NCI-H1105 treated with DMSO at 0.1 percent for 48 hours (cell line): ENCODE data around the gene CST6.
"Not testable (repeated sequence)": the region's sequence is repeated elsewhere in the genome, so short reads cannot be mapped to it uniquely, and the experiment has no call there.

ENCODE experiments used
- DNase-seq: peaks from one replicate; lab custom pipeline; 2025; lab: John Stamatoyannopoulos, UW

Gene CST6

DNA sequence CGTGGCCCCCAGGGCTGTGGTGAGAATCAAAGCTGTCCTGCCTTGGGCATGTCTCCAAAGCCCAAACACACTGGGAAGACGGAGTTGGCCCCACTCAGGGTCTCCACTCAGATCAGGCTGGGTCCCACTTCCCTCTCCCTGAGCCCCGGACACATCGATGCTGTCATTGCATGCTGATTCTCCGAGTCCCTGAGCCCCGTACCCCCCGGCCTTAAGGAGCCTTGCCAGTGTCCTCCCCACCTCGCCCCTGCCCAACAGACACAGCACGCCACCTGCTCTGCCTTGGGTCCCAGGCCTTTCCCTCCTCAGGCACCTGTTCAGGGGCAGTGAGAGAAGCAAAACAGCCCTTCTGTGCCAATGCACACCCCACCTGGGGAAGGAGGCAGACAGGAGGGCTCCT, 24.5 kb upstream of the CST6 start:
- DNase-seq: no peak

DNA sequence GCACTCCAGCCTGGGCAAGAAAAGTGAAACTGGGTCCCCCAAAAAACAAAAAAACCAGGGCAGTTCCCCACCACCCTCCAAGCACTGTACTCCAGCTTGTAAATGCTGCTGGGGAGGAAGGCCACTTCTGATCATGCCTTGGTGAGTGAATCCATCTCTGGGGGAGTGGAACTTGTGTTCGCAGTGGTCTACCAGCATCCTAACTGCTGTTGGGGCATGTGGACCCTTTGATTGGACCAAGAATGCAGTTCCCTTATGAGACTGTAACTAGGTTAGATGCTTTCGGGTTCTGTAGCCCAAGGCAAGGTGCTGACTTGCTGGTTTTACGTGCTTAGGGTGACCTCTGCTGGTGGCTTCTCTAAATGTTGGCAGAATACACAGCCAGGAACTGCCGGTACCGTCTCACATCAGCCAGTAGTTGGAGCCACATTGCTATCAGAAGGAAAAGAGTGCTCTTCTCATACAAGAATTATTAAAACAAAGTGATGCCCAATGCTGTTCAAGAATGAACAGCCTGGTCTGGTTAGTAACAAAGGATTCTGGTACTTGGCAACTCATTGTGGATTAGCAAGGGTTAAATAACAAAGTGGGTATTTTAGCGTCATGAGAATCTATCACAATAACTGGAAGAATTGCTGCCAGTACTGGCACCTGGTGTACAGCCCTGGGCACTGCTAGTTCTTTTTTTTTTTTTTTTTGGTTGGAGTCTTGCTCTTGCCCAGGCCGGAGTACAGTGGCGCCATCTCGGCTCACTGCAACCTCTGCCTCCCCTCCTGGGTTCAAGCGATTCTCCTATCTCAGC, 22.8 kb upstream of the CST6 start:
- DNase-seq: peak; percentile 92

DNA sequence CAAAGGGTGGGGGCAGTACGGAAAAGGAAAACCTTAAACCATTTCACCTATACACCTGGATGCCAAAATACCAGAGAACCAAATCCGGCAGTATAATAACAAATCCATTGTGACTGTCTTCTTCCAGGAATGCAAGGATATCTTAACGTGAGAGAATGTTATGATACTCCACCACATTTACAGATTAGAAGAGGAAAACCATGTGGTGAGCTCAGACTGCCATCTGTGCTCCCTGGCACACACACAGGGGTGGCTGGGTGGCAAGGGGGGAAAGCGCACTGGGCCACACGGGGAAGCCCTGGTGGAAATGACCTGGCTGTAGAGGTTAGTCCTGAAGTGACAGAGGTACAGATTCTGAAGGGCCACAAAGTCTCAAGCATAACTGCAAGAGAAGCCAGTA, 19.8 kb upstream of the CST6 start:
- DNase-seq: no peak

DNA sequence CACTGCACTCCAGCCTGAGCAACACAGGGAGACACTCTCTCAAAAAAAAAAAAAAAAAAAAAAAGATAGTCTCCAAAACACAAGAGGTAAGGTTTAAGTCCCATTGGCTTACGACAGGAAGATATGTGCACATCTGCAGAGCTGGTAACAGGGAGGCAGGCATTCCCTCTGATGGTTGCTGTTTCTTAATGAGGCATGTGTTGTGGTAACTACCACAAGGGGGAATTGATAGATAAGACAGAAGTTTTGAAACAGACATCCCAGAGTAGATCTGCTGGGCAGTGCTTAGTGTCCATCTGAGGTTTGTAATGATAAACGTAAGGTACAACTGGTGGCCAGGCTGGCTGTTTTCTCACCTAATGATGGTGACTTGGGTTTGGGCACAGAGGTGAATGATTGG, 14.5 kb upstream of the CST6 start:
- no peak for DNase-seq

DNA sequence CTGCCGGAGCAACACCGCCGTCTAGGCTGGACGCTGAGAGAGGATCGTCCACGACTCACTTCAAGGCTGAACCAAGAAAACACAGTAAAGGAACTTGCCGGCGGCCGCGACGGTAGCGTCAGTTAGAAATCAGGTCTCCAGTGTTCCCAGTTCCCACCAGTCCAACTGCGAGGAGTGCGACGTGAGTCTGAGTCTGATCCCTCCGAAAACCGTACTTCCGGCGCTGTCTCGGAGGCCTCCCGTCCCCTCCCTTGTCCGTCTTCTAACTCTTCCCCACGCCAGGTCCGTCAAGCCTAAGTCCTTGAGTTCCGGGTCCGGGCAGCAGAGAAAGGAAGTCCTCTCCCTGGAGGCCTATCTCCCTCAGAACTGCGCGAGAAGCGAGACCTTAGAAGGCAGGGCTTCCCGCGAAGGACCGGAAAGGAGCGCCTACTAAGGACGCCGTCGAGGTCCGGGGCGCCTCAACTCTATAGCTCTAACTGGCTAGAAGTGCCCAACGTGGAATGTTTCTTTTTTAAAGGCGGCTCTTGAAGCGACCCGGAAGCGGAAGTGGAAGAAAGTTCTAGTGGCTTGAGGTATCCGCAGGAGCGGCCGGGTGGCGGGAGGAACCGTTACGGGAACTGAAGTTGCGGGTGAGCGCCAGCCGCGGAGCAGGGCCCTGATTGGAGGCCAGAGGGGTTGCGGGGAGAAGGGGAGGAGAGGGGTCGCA, 9.7 kb upstream of the CST6 start, which contains the start of the genes BANF1 and EIF1AD:
TSS of gene BANF1 (plus strand) at position 562 of the 706 bp plus-strand sequence. CDS start 748 bp downstream, outside the sequence.
TSS of gene EIF1AD (minus strand) at position 216 of the 706 bp plus-strand sequence. CDS start 1,768 bp downstream, outside the sequence.
- peak; percentile 99 for DNase-seq

DNA sequence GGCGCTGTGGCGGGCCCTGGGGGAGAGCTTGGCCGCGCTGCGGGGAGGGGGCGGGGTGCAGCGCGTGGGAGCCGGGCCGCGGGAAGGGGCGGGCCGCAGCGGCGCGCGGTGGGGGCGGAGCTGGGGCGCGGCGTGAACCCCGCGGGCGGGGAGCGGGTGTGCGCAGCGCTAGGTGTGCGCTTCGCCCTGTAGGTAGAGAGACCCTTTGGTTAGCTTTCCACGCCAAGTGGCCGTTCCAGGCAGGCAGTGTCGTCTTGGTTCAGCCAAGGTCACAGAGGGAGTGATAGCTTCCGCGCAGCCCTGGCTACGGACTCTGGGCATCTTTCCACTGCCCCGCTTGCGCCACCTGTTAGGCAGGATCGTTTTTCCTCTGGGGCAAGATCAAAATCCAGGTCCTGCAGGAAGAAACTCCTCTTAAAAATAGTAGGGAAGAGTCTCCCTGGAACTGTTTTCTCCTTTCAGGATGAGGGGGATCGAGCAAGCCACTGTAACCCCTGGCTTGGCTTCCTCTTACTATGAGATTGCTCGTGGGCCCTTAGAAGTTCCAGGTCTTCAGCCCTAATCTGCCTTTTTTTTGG, 9.1 kb upstream of the CST6 start:
- no peak for DNase-seq

DNA sequence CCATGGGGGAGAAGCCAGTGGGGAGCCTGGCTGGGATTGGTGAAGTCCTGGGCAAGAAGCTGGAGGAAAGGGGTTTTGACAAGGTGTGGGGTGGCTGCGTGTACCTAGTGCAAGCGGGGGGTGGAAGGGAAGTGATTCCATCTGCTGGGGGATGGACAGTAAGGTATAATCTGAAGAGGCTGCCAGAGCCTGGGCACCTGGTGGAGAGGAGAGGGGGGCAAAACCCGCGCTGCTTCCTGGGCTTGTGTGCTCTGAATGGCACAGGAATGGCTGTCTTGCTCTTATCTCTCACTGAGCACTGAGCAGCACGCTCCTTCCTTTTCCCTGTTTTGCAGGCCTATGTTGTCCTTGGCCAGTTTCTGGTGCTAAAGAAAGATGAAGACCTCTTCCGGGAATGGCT, 8.5 kb upstream of the CST6 start:
- DNase-seq: no peak

DNA sequence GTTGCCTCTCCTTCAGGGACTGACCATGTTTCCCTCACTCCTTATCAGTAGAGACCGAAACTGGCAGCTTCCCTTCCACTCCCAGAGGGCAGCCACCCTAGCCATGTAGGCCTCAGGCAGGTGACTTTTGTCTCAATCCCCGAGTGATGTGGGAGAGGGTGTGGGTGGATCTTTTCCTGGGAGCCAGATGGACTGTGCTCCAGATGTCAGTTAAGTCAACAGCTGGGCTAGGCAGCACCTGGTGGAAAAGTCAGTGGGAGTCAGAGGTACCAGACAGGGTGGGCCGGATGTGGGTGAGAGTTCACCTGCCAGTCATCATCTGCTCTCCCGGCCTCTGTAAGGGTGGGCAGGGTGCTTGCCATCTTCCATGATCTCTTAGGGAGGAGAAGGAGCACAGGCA, 7.6 kb upstream of the CST6 start:
- DNase-seq: no peak

DNA sequence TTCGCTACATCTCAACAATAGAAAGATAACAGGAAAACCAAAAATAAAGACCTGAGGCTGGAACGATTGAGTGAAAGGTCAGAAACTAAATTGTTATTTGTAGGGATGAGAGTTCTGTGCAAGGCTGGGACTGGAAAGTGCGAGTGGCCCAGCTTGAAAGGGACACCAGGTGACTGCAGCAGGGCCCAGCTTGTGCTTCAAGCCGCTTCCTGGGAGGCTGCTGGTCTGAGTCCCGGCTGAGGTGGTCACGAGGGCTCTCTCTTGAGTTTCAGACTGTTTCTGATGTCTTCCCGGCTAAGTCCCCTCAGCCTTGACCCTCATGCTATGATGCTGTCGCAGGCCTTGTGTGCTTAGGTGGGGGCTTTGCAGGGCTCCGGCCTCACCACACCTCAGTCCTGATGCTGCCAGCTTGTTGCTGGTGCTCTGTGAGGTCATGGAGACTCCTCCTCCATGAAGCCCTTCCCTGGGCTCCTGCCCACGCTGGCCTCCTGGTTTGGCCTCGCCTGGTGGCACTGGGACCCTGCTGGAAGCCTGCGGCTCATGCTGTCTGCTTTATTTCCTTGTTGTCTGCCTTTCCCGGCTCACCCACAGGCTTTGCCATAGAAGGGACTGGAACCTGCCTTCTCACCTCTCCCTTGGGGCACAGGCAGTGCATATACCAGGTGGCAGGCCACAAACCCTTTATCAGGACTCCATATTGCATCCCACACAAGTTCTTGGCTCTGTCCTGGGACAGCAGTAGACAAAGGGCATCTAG, 5.5 kb upstream of the CST6 start:
- no peak for DNase-seq

DNA sequence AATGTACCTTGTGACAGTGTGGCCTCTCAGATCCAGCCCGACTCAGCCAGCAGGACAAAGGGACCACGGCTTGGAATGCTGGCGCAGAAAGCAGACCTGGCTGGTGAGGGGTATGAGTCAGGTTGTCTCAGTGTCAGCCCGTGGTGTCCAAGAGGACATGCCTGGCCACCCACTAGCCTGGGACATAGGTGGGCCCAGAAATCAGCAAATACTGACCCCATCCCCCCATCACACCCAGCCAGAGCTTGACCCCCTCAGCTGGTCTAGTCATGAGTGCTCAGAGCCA, 5.0 kb upstream of the CST6 start:
- no peak for DNase-seq

DNA sequence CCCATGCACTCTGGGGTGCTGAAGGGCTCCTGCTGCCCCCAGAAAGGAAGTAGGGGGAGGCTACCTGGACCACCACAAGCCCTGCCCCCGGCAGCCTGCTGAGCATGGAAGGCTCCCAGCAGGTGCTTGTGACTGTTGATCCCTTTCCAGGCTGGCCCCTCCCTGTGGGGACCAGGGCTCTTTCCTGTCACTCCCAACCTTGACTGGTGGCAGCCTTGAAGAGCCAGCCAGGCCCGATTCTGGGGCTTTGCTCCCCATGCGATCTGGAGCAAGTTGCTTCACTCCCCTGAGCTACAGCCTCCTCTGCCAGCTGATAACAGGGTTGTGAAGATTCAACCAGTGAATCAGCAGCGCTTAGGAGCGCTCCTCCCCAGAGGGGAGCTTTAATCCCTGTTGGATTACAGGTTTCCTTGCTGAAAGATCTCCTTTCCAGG, 4.6 kb upstream of the CST6 start:
- DNase-seq: no peak

DNA sequence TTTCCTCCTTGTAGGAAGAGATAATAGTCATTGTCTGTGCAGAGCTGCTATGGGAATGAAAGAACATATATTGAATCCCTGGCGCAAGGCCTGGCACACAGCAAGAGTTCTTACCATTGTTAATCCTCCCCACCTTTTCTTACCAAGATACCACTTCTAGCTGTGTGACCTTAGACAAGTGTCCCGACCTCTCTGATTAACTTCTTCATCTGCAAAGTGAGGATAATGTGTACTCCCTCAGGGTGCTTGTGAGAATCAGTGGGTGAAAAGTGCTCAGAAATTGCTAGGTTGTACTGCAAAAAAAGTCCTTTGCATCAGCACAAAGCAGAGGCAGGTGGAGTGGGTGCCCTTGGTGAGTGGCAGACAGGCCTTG, 3.7 kb upstream of the CST6 start:
- DNase-seq: no peak

DNA sequence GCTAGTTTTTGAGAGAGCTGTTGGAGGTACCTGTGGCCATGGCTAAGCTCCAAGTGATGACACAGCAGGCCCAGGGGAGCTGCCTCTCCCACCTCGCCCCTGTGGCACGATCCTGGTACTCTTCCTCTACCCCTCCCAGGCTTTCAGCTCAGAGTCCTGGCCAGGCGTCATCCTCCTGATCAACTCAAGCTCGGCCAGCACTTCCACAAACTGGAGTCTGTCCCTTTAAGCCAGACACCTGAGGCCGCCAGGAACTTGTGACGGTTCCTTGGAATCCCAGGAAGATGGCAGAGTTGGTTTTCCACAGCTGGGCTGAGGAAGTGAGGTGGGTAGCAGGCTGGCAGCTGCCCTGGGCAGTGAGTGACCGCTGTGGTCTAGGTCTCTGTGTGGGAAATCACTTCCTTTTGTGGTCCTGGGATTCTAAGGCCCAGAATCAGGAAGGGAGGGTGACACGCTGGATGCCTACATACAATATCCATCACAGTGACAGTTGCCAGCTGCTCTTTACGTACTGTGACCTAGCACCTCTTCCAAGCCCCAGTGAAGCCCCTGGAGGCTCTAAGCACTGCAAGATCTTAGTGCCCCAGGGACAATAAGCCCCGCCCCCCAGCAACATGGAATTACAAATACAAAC, 3.2 kb upstream of the CST6 start:
- DNase-seq: no peak

DNA sequence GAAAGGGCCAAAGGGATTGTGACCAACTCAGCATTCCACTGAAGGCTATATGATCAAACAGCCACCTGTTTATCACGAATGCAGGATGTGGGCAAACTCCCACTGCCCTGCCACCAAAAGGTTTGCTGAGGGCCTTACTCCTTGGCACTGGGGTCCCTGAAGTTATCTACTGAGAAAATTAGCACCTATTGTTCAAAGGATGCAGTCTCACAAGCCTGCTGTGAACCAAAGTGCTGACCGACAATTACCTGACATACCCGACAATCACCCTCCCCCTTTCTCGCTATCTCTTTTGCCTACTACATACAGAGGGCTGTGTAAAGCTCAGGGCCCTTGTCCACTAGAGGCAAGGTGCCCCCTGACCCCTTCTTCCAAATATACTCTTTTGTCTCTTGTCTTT, 1.8 kb upstream of the CST6 start:
- not testable (repeated sequence) for DNase-seq

DNA sequence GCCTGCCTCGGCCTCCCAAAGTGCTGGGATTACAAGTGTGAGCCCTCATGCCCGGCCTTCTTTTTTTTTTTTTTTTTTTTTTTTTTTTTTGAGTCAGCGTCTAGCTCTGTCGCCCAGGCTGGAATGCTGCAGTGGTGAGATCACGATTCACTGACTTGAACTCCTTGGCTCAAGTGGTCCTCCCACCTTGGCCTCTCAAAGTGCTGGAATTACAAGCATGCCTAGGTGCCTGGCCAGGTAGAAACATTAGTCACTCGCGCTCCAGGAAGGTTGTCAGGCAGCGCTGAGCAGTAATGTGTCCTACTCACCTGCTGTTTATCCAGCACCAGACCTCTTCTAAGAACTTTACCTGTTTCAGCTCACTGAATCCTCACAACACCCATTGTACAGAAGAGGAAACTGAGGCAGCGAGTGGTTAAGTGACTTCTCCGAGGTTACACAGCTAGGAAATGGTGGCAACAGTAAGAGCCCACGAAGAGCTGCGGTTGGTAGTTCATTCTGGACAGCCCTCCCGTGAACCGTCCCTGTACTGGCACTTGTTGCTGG, 496 bp upstream of the CST6 start:
- DNase-seq: no peak

DNA sequence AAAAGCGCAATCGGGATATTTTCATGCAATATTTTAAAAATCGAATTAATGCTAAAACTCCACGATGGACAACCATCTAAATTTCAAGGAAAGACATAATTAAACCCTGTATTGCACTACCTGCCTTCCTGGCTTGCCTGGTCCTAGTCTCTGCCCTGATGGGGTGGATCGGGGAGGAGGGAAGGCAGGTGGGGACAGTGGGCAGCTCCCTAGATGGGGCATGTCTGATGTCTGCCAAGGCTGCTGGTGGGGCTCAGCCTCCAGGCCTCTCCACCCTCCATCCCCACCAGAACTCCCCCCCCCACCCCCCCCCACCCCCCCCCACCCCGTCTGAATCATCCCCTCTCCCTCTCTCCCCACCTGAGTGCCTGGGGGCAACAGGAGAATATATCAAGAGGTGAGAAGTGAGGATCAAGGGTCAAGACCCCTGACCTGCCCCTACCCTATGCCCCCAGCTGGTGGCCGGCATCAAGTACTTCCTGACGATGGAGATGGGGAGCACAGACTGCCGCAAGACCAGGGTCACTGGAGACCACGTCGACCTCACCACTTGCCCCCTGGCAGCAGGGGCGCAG, 650 bp downstream of the CST6 start:
- no peak for DNase-seq

DNA sequence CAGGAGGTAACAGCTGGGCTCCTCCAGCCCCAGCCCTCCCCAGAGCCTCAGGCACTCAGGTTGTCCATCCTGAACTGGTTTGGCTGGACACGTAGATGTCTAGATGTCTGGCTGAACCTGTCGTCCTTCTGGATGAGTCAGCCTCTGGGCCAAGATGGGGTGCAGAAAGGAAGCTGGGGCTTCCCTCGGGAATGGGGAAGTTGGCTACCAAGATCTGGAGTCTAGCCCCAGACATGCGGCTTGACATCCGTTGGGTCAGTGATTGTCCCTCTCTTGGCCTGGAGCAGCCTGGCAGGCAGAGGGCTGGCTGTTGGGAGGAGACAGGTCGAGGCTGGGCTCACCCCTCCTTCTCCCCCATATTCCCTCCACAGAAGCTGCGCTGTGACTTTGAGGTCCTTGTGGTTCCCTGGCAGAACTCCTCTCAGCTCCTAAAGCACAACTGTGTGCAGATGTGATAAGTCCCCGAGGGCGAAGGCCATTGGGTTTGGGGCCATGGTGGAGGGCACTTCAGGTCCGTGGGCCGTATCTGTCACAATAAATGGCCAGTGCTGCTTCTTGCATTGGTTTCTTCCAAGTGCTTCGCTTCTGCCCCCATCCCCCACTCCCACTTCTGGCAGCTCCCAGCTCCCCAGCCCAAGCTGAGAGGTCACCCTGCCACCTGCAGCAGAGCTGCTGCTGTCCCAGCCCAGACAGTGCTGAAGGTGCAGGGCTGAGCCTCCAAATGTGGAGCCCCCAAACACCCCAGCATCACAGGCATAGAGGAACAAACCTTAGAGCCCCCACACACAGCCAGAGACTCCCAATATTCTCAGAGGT, 1.3 kb downstream of the CST6 start:
- DNase-seq: no peak

DNA sequence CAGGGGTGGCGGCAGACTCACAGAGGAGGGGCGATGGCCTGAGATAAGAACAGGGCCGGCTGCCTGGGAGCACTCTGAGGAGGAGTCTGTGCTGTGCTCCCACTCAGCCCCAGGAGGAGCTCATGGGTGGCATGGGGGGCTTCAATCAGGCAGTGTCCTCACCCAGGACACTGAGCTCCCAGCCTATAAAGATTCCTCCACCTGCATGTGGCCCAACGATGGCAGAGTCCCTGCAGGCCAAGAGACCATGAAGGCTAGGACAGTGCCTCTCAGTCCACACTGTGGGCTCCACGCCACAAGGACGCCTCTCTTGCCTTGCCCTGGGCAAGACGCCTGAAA, 1.9 kb downstream of the CST6 start:
- DNase-seq: no peak

DNA sequence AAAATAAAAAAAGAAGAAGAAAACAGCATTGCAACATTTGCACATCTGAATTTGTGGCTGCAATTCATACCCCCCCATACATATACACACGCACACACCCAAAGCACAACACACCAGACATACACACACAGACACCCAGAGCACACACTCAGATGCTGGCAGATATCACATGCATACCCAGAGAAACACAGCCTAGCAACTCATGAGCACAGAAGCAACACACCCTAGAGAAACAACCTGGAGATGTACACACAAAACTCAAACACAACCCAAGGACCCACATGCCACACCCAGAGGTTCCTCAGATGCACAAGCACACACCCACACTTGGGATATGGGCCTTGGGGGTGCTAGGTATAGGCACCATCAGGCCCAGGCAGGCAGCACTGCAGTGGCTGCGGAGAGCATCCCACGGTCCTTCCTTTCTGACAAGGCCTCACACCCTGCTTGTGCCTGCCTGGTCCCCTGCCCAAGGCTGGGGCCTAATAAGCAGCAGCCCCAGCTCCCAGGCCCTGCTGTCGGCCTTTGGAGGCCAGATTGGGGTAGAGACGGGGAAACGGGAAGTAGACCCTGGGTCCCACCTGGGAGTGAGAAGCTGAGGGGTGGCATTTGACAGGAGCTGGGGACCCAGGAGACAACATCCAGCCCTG, 3.1 kb downstream of the CST6 start:
- DNase-seq: no peak

DNA sequence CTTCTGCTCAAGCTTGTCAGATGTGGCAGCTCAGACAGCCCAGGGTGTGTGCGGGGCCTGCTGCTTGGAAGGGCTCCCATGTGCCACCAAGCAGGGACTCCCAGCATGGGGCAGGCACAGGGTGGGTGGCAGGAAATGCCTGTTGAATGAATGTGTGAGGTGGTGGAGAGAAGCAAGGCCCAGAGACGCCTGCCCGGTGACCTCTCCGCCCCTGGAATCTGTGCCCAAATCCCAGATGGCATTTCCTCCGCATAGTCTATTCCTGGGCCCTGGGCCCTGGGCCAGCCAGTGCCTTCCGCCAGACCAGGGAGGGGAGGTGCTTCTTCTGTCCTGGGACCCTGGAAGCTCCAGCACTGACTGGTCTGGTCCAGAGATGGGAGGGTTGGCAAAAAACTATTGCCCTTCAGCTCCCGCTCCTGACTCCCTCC, 3.7 kb downstream of the CST6 start:
- no peak for DNase-seq
